Measurements from ENCODE around the gene CD27. TPM values are rescaled to one million over a fixed set of nuclear protein-coding genes. Genes with fewer than 3 reads are reported as not detected.
"Not testable (repeated sequence)": the region's sequence is repeated elsewhere in the genome, so short reads cannot be mapped to it uniquely, and the experiment has no call there.

Gene CD27
- total RNA-seq, 1 donor from 2014 or later = not detected

- Mint-ChIP-seq H3K4me1 (ENCODE audit: low read depth) (peaks cover 24% of the 10 kb centered on the region), H3K9me3 (ENCODE audit: low read depth) (no peaks in the 10 kb centered on the region), H3K27ac (ENCODE audit: unreplicated experiment) (peak within 1 kb of the TSS; percentile 99), H3K27me3 (ENCODE audit: low read depth) (no peaks in the 10 kb centered on the region), H3K4me3 (ENCODE audit: unreplicated experiment) (peak within 1 kb of the TSS; percentile 95), H3K36me3 (ENCODE audit: low read depth) (peaks cover 7% of the 10 kb centered on the region)
- TF ChIP-seq, protein P1, sequence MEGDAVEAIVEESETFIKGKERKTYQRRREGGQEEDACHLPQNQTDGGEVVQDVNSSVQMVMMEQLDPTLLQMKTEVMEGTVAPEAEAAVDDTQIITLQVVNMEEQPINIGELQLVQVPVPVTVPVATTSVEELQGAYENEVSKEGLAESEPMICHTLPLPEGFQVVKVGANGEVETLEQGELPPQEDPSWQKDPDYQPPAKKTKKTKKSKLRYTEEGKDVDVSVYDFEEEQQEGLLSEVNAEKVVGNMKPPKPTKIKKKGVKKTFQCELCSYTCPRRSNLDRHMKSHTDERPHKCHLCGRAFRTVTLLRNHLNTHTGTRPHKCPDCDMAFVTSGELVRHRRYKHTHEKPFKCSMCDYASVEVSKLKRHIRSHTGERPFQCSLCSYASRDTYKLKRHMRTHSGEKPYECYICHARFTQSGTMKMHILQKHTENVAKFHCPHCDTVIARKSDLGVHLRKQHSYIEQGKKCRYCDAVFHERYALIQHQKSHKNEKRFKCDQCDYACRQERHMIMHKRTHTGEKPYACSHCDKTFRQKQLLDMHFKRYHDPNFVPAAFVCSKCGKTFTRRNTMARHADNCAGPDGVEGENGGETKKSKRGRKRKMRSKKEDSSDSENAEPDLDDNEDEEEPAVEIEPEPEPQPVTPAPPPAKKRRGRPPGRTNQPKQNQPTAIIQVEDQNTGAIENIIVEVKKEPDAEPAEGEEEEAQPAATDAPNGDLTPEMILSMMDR (IDR thresholded peaks at IDR 0.05) = no peak
- DNase-seq (ENCODE audit: low spot score) = peak; percentile 99
These were observed 48.2 kb downstream of the CD27 start, which contains the start of gene MRPL51 for GRCh38 chr12:6492838-6493496. Gene MRPL51, minus strand, starts transcription at chr12:6493262. Its CDS starts 126 bp downstream, at chr12:6493136.

GRCh38 chr12:6493497-6494257 is 48.9 kb downstream of the CD27 start, which contains the start of gene NCAPD2:
Gene NCAPD2, plus strand, starts transcription at chr12:6494102. Its CDS starts 997 bp downstream, at chr12:6495099.
- Mint-ChIP-seq H3K4me3 (ENCODE audit: unreplicated experiment) (peak within 1 kb of the TSS; percentile 95), H3K4me1 (ENCODE audit: low read depth) (peaks cover 24% of the 10 kb centered on the region), H3K27ac (ENCODE audit: unreplicated experiment) (peak within 1 kb of the TSS; percentile 99), H3K27me3 (ENCODE audit: low read depth) (no peaks in the 10 kb centered on the region), H3K36me3 (ENCODE audit: low read depth) (peaks cover 8% of the 10 kb centered on the region), H3K9me3 (ENCODE audit: low read depth) (no peaks in the 10 kb centered on the region)
- peak; percentile 97 for DNase-seq (ENCODE audit: low spot score)
- TF ChIP-seq, protein P1 (IDR thresholded peaks at IDR 0.05) = peak; percentile 45

- peaks cover 8% of the 10 kb centered on the region for H3K36me3 Mint-ChIP-seq (ENCODE audit: low read depth)
- peaks cover 24% of the 10 kb centered on the region for H3K4me1 Mint-ChIP-seq (ENCODE audit: low read depth)
- peak overlapping the region; percentile 95 for H3K4me3 Mint-ChIP-seq (ENCODE audit: unreplicated experiment)
- TF ChIP-seq, protein P1 (IDR thresholded peaks at IDR 0.05) = peak; percentile 51
- no peaks in the 10 kb centered on the region for H3K9me3 Mint-ChIP-seq (ENCODE audit: low read depth)
- DNase-seq (ENCODE audit: low spot score) = no peak
- no peaks in the 10 kb centered on the region for H3K27me3 Mint-ChIP-seq (ENCODE audit: low read depth)
- peak overlapping the region; percentile 96 for H3K27ac Mint-ChIP-seq (ENCODE audit: unreplicated experiment)
These were observed 49.5 kb downstream of the CD27 start for GRCh38 chr12:6494258-6494743.

DNA sequence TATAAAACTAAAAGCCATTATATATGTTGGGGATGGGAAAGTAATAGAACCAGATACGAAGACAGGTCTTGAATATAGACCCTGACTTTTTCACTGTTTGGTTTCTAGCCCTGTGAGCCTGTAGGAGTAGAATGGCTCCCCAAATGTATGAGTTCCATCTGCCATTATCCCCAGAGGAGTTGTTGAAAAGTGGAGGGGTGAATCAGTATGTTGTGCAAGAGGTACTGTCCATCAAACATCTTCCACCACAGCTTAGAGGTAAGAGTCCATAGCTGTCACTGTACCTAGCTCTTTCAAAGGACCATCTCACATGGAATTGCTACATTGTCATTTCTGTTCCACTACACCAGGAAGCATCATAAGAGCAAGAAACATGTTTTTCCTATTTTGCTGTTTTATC is 50.2 kb downstream of the CD27 start:
- Mint-ChIP-seq H3K9me3 (ENCODE audit: low read depth) (no peaks in the 10 kb centered on the region), H3K27me3 (ENCODE audit: low read depth) (no peaks in the 10 kb centered on the region), H3K36me3 (ENCODE audit: low read depth) (peaks cover 8% of the 10 kb centered on the region), H3K4me1 (ENCODE audit: low read depth) (peaks cover 24% of the 10 kb centered on the region), H3K4me3 (ENCODE audit: unreplicated experiment) (peak overlapping the region; percentile 95), H3K27ac (ENCODE audit: unreplicated experiment) (no peak overlapping the region)
- DNase-seq (ENCODE audit: low spot score) = no peak
- TF ChIP-seq, protein P1 (IDR thresholded peaks at IDR 0.05) = no peak

DNA sequence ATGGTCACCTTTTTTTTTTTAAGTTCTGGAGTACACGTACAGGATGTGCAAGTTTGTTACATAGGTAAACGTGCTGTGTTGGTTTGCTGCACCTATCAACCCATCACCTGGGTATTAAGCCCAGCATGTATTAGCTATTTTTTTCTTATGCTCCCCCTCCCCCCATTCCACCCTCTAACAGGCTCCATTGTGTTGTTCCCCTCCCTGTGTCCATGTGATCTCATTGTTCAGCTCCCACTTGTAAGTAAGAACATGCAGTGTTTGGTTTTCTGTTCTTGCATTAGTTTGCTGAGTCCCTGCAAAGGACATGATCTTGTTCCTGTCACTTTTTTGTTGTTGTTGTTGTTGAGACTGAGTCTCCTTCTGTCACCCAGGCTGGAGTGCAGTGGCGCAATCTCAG is 52.5 kb downstream of the CD27 start:
- H3K4me3 Mint-ChIP-seq (ENCODE audit: unreplicated experiment); H3K27ac Mint-ChIP-seq (ENCODE audit: unreplicated experiment); H3K27me3 Mint-ChIP-seq (ENCODE audit: low read depth); H3K9me3 Mint-ChIP-seq (ENCODE audit: low read depth); DNase-seq (ENCODE audit: low spot score); H3K36me3 Mint-ChIP-seq (ENCODE audit: low read depth): not testable (repeated sequence)
- peaks cover 18% of the 10 kb centered on the region for H3K4me1 Mint-ChIP-seq (ENCODE audit: low read depth)
